Cardiac atrium fibroblast (primary cell): Measurements from ENCODE around the gene ATL1. TPM values are rescaled to one million over a fixed set of nuclear protein-coding genes. Genes with fewer than 3 reads are reported as not detected.

Experiments used
- total RNA-seq: library from RNA; depleted of rRNA; stranded (reverse); fragments of >200 nt; gene quantifications from 2 replicates; pipeline ENCODE4 v1.2.3, GENCODE V29; 2015

Gene ATL1
- total RNA-seq, result 0.81 and 3.1 TPM in 2 replicates

GRCh38 chr14:50559990-50560930, at the start of gene ATL1:
ATL1 (plus strand) TSS chr14:50560145; CDS start chr14:50560266, 121 bp downstream.

GRCh38 chr14:50532502-50533240, 27.3 kb upstream of the ATL1 start, which contains the start of gene MAP4K5:
MAP4K5 (minus strand) TSS chr14:50532569; CDS start chr14:50532049, 520 bp downstream.

DNA sequence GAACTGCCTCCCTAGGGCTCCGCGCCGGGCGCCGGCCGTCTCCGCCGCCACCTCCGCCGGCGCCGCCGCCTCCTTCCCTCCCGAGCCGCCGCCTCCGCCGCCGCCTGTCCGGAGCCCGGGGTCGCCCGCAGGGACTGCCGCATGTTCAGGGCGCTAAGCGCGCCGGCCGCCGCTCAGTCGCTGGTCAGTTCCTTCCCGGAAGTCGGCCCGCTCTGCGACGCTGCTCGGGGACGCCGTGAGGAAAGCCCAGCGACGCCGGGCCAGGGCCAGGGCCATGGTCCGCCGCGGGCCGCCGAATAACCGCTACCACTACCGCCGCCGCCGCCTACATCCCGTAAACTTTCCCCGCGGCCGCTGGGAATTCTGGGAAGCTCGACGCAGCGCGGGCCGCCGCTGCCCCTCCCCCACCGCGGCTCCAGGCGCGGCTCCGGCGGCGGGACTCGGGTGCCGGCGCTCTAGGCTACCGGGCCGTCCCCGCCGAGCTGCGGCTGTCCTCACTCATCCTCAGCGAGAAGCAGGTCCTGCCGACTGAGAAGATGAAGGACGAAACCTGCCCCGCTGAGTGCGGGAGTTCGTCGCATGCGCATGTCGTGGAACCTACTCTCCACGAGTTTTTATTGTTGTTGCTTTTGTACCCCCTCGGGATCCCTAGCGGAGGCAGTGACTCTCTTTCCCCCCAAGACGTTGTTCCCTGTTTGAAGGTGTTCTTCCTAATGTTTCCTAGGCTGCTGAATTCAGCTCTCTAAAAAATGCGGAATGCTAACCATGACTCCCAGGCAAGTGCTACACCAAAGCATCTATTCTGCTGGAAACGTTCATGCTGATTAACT, 108.3 kb downstream of the ATL1 start, which contains the start of gene SAV1:
TSS of gene SAV1 (minus strand) at position 311 of the 830 bp plus-strand sequence. CDS start 339 bp downstream, outside the sequence.

Other genes starting within 250 kb of the ATL1 start
- gene L2HGDH, start 247.9 kb upstream of the ATL1 start, total RNA-seq, result 1.9 and 2.2 TPM in 2 replicates
- 3.8 and 10.0 TPM in 2 replicates for gene DMAC2L, start 247.8 kb upstream of the ATL1 start, total RNA-seq
- gene CDKL1, start 163.3 kb upstream of the ATL1 start, total RNA-seq, result 4.1 and 6.9 TPM in 2 replicates
- 65.0 and 67.0 TPM in 2 replicates for gene MAP4K5, start 27.6 kb upstream of the ATL1 start, total RNA-seq
- 15.1 and 20.6 TPM in 2 replicates for gene SAV1, start 108.2 kb downstream of the ATL1 start, total RNA-seq